NT2/D1 (cell line): ENCODE measurements around the gene NRG2.

Experiments
- DNase-seq: peaks from one replicate; pipeline ENCODE4 v3.0.0-alpha.2; 2011; ENCODE audit warnings: low read depth, low spot score
- H3K27me3 ChIP-seq: 2 replicates; pipeline ENCODE4 v1.6.0; 2011; ENCODE audit warnings: mild to moderate bottlenecking; ENCODE audit not compliant: insufficient read length, insufficient read depth
- H3K36me3 ChIP-seq: 2 replicates; pipeline ENCODE4 v1.6.1; 2011; ENCODE audit warnings: mild to moderate bottlenecking, low read length, mixed read lengths; ENCODE audit not compliant: insufficient read depth, insufficient read length
- H3K4me1 ChIP-seq: 2 replicates; pipeline ENCODE4 v1.5.1; 2011; ENCODE audit not compliant: insufficient read depth, insufficient read length
- H3K4me3 ChIP-seq: 2 replicates; pipeline ENCODE4 v1.5.1; 2011; ENCODE audit warnings: low read depth; ENCODE audit not compliant: insufficient read length
- H3K9ac ChIP-seq: 2 replicates; pipeline ENCODE4 v1.6.0; 2011; ENCODE audit warnings: low read depth; ENCODE audit not compliant: insufficient read length
- H3K9me3 ChIP-seq: 2 replicates; pipeline ENCODE4 v1.5.1; 2011; ENCODE audit warnings: mild to moderate bottlenecking, low read length; ENCODE audit not compliant: insufficient read depth
- SUZ12 ChIP-seq: IDR thresholded peaks from 2 replicates; pipeline ENCODE4 v1.6.1; 2011; ENCODE audit not compliant: insufficient read length, insufficient read depth; ENCODE audit errors: extremely low read depth
- YY1 ChIP-seq: IDR thresholded peaks from 2 replicates; pipeline ENCODE4 v1.6.1; 2011; ENCODE audit not compliant: insufficient read length, insufficient read depth
- ZNF274 ChIP-seq: IDR thresholded peaks from 2 replicates; pipeline ENCODE4 v1.6.1; 2011; ENCODE audit warnings: mild to moderate bottlenecking, low read depth, low read length

NRG2 gene

GRCh38 chr5:139880416-139881142 is 162.5 kb downstream of the NRG2 start:
- H3K9ac ChIP-seq, result no peak overlapping the region

DNA sequence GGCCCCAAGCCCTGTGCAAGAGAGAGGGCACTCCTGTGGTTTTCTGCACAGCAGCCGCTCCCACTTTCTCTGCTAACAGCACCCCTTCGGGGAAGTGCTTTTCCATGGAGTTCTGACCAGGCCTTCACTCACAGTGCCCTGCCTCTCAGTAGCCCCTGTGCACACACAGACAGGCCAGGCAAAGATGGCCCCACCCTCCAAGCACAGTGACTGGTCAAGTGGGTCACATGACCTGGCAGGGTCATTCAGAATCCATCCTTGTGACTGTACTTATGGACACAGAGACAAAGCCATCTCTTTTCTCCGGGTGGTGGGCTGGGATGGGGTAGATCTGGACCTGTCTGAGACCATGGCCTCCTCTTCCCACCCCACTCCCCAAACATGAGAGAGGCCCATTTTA is 165.0 kb downstream of the NRG2 start:
- Histone ChIP-seq H3K9me3 (0 out of 2 replicates have a peak, but pooled peaks cover 7% of the 10 kb centered on the region), H3K4me3 (no peak overlapping the region), H3K27me3 (peaks cover 8% of the 10 kb centered on the region), H3K36me3 (no peaks in the 10 kb centered on the region), H3K4me1 (peaks cover 8% of the 10 kb centered on the region), H3K9ac (no peak overlapping the region)
- no peak for DNase-seq
- no peak for TF ChIP-seq SUZ12
- no peak for TF ChIP-seq YY1
- no peak for TF ChIP-seq ZNF274

More at GRCh38 chr5:139880416-139881142, 162.5 kb downstream of the NRG2 start:
- no peak for DNase-seq
- Histone ChIP-seq H3K27me3 (no peaks in the 10 kb centered on the region), H3K4me3 (no peak overlapping the region), H3K4me1 (peaks cover 4% of the 10 kb centered on the region), H3K36me3 (no peaks in the 10 kb centered on the region), H3K9me3 (0 out of 2 replicates have a peak, but pooled peaks cover 6% of the 10 kb centered on the region)
- TF ChIP-seq ZNF274 (no peak), YY1 (no peak)

DNA sequence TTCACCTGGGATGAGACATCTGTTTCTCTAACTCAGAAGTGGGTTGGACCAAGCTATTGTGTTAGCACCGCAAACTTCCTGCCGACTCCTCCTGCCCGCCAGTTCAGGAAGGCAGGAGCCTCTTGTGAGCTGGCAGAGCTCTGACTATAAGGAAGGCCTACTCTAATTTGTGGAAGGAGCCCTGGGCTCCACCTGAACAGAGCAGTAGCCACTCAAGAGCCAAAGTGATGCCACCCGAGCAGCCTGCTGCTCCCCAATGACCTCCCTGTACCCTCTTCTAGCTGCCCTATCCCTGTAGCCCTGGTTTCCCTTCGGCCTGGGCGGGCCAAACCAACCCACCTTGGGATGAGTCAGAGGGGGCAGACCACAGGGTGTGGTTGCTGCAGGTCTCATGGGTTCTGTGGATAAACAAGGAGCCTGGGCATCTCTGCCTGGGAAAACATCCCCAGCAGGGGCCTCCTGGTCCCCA is 165.9 kb downstream of the NRG2 start:
- no peak for DNase-seq
- Histone ChIP-seq H3K27me3 (peaks cover 8% of the 10 kb centered on the region), H3K36me3 (no peaks in the 10 kb centered on the region), H3K4me3 (no peak overlapping the region), H3K9me3 (0 out of 2 replicates have a peak, but pooled peaks cover 7% of the 10 kb centered on the region), H3K9ac (no peak overlapping the region), H3K4me1 (peaks cover 15% of the 10 kb centered on the region)
- TF ChIP-seq YY1 (no peak), SUZ12 (no peak), ZNF274 (no peak)

- H3K4me3 ChIP-seq, result no peak overlapping the region
- no peaks in the 10 kb centered on the region for H3K36me3 ChIP-seq
- H3K27me3 ChIP-seq, result peaks cover 11% of the 10 kb centered on the region
- peaks cover 17% of the 10 kb centered on the region for H3K4me1 ChIP-seq
- TF ChIP-seq ZNF274 (no peak), SUZ12 (no peak), YY1 (no peak)
- 0 out of 2 replicates have a peak, but pooled peaks cover 7% of the 10 kb centered on the region for H3K9me3 ChIP-seq
- H3K9ac ChIP-seq, result no peak overlapping the region
- DNase-seq, result no peak
Measured at GRCh38 chr5:139875957-139876356, 167.1 kb downstream of the NRG2 start.

GRCh38 chr5:139872851-139873794 is 170.0 kb downstream of the NRG2 start:
- H3K4me3 ChIP-seq, result no peak overlapping the region
- H3K36me3 ChIP-seq, result no peaks in the 10 kb centered on the region
- TF ChIP-seq ZNF274 (no peak), SUZ12 (no peak), YY1 (no peak)
- peak overlapping the region; percentile 9 for H3K9ac ChIP-seq
- peaks cover 11% of the 10 kb centered on the region for H3K27me3 ChIP-seq
- H3K9me3 ChIP-seq, result 0 out of 2 replicates have a peak, but pooled peaks cover 7% of the 10 kb centered on the region
- peak; percentile 18 for DNase-seq
- peaks cover 16% of the 10 kb centered on the region for H3K4me1 ChIP-seq

- no peak for DNase-seq
- peak overlapping the region; percentile 9 for H3K9ac ChIP-seq
- H3K9me3 ChIP-seq, result 0 out of 2 replicates have a peak, but pooled peaks cover 7% of the 10 kb centered on the region
- no peaks in the 10 kb centered on the region for H3K36me3 ChIP-seq
- H3K27me3 ChIP-seq, result peaks cover 11% of the 10 kb centered on the region
- TF ChIP-seq SUZ12 (no peak), ZNF274 (no peak), YY1 (no peak)
- no peak overlapping the region for H3K4me3 ChIP-seq
- H3K4me1 ChIP-seq, result peaks cover 16% of the 10 kb centered on the region
Measured at GRCh38 chr5:139872052-139872766, 170.9 kb downstream of the NRG2 start.
